ENCODE measurements around the gene PAQR9. TPM values are rescaled to one million over a fixed set of nuclear protein-coding genes. Genes with fewer than 3 reads are reported as not detected.

PAQR9 gene, protein sequence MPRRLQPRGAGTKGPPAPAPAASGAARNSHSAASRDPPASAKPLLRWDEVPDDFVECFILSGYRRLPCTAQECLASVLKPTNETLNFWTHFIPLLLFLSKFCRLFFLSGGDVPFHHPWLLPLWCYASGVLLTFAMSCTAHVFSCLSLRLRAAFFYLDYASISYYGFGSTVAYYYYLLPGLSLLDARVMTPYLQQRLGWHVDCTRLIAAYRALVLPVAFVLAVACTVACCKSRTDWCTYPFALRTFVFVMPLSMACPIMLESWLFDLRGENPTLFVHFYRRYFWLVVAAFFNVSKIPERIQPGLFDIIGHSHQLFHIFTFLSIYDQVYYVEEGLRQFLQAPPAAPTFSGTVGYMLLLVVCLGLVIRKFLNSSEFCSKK
- polyA plus RNA-seq (2012; ENCODE audit: insufficient read depth, insufficient read length, low read depth): 0.48 TPM

DNA sequence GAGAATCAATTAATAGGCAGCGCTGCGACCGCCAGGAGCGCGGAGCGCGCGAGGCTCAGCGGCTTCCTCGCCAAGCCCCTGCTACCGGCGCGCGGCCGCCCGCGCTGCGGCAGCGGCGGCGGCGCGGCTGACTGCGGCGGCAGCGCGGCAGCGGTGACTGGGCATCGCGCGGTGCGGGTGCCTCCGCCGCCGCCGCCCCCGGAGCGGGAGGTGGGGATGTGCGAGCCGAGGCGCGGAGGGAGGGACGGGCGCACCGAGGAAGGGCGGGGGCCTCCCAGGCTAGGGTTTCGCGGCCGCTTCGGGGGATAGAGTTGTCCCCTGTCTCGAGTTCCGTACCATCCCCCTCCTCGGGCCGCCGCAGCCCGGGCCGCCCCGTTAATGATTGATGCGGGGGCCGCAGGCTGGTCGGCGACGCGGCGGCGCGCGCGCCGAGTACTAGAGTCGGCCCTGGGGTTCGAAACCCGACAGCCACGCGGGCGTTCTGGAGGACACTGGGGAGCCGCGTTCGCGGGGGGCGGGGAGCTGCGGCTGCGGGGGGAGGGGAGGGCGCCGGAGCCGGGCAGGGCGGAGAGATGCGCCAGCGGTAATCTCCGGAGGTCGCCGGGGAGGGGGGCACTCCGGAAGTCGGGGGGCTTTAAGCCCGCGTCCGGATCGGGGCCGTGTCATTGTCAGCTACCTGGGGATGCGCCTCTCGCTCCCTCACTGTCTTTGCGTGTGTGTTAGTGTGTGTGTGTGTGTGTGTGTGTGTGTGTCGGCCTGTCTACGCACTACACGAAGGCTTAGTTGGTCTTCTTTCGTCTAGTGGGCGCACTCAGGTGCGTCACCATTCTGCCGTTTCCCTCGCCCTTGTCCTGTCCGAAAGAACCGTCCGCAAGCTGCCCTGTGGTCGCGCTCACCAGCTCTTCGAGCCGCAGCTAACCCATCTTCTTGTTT is at the start of gene PAQR9:
Gene PAQR9 (minus strand): TSS at position 159 of the 933 bp plus-strand sequence. CDS start 338 bp downstream, outside the sequence.
- TF ChIP-seq CTCF (IDR thresholded peaks at IDR 0.05; ENCODE audit: low read depth, low read length): no peak
- no peaks in the 10 kb centered on the region for H3K27me3 ChIP-seq
- peak; percentile 63 for DNase-seq

GRCh38 chr3:143011705-143012104 is 48.2 kb upstream of the PAQR9 start:
- Histone ChIP-seq H3K36me3 (peaks cover 34% of the 10 kb centered on the region), H3K9me3 (no peaks in the 10 kb centered on the region)

More for the DNA sequence above, at the start of gene PAQR9:
- Histone ChIP-seq H3K9me3 (no peaks in the 10 kb centered on the region), H3K4me1 (no peaks in the 10 kb centered on the region), H3K4me3 (ENCODE audit: low read depth, low read length) (peak within 1 kb of the TSS; percentile 67), H3K36me3 (no peaks in the 10 kb centered on the region)

DNA sequence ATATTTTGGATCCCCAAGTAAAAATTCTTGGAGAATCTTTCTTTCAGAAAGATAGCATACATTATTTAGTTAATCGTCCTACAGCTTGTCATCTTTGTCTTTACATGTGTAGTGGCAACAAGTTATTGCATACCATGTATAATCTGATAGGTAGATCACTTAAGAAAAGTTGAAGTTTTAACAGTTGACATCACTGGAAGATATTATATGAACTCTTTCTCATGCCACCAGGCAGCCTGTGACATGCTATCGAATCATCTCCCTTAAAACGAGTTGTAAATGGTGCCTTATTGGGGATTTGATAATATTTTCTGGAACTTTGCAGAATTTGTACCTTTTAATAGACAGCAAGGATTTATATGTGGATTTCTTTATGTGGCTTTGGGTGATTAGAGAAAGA is 46.5 kb upstream of the PAQR9 start:
- DNase-seq: no peak
- TF ChIP-seq CTCF (IDR thresholded peaks at IDR 0.05; ENCODE audit: low read depth, low read length): no peak
- Histone ChIP-seq H3K36me3 (peaks cover 26% of the 10 kb centered on the region), H3K9me3 (no peaks in the 10 kb centered on the region), H3K4me3 (ENCODE audit: low read depth, low read length) (no peak overlapping the region), H3K27me3 (no peaks in the 10 kb centered on the region), H3K4me1 (peaks cover 6% of the 10 kb centered on the region)

More at GRCh38 chr3:143011705-143012104, 48.2 kb upstream of the PAQR9 start:
- DNase-seq: no peak
- no peaks in the 10 kb centered on the region for H3K27me3 ChIP-seq
- H3K4me1 ChIP-seq: peaks cover 6% of the 10 kb centered on the region
- no peak overlapping the region for H3K4me3 ChIP-seq (ENCODE audit: low read depth, low read length)
- TF ChIP-seq CTCF (IDR thresholded peaks at IDR 0.05; ENCODE audit: low read depth, low read length): no peak

DNA sequence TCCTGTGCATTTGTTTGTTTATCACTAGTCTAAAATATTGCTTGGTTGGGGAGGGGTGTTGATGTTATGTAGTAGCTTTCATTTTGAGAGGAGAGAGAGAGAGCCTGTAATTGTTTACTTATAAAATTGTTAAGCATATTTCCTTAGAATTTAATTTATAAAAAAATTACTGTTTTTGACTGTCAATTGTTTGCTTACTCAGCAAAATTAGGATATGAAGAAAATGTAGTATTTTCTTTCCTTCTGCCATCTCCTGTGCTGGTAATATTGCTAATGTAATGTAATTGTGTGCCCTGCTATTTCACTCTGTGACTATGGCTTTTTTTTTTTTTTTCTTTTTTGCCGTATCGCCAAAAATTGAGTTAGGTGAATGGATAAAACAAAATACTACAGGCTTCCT is 41.3 kb upstream of the PAQR9 start:
- Histone ChIP-seq H3K27me3 (no peaks in the 10 kb centered on the region), H3K36me3 (no peaks in the 10 kb centered on the region), H3K4me1 (peaks cover 6% of the 10 kb centered on the region), H3K4me3 (ENCODE audit: low read depth, low read length) (no peak overlapping the region), H3K9me3 (no peaks in the 10 kb centered on the region)
- DNase-seq: no peak
- TF ChIP-seq CTCF (IDR thresholded peaks at IDR 0.05; ENCODE audit: low read depth, low read length): no peak

DNA sequence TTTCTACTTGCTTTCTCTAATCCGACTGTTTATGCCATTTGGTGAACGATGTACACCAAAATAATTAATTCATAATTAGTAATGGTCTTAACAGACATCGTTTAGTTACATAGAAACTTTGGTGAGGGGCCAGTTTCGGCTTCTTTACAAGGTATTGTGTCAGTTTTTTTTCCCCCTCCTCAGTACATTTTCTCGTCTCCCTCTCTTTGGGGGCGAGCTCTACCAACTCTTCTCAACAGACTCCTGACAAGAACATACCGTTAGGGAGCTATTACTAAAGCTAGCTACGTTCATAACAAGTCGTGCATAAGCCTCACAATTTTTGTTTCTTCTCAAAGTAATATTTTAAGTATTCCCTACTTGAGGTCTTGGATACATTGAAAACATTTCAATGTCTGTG is 39.3 kb upstream of the PAQR9 start:
- no peak for TF ChIP-seq CTCF (IDR thresholded peaks at IDR 0.05; ENCODE audit: low read depth, low read length)
- H3K27me3 ChIP-seq: no peaks in the 10 kb centered on the region
- H3K4me1 ChIP-seq: peaks cover 3% of the 10 kb centered on the region; the same call in 1 of the 2 replicates
- no peak for DNase-seq
- no peaks in the 10 kb centered on the region for H3K36me3 ChIP-seq
- peak overlapping the region; percentile 98 for H3K4me3 ChIP-seq (ENCODE audit: low read depth, low read length)
- H3K9me3 ChIP-seq: no peaks in the 10 kb centered on the region
